A549 (cell line): ENCODE results near the gene CFLAR. TPM values are rescaled to one million over a fixed set of nuclear protein-coding genes. Genes with fewer than 3 reads are reported as not detected.

ENCODE experiments used
- ATAC-seq, 2 experiments: fragments of 200-7000 bp in 1 of 2; fragments of >200 bp in 1 of 2; cut with Nextera tagmentation in 1 of 2; cut with Tn5 transposase in 1 of 2; 3 replicates each; pipeline versions ENCODE4 v1.8.0 to v1.9.1; 2018 to 2020; ENCODE audit warnings: mild to moderate bottlenecking in 1 of 2, moderate library complexity in 1 of 2
- CTCF ChIA-PET: fragments of 300-600 bp; sonication (Branson Sonifier 250); formaldehyde crosslinking; extraction: SDS; loops from one replicate; lab custom pipeline; 2021; ENCODE audit warnings: antibody characterized with exemption, inconsistent platforms; lab: Yijun Ruan, JAX
- POLR2A ChIA-PET: fragments of 350-600 bp; formaldehyde crosslinking; extraction: SDS; loops from one replicate; lab custom pipeline; 2021; ENCODE audit warnings: antibody characterized with exemption, inconsistent platforms; lab: Yijun Ruan, JAX
- DNase-seq, 2 experiments: peaks; one replicate each; pipeline versions ENCODE4 v3.0.0 to v3.0.0-alpha.2; 2011 to 2016; ENCODE audit warnings: low read depth in 1 of 2, low spot score in 1 of 2
- FAIRE-seq: peaks from 2 replicates; lab custom pipeline; 2011; peaks lifted over from hg19 to GRCh38; lab: Jason Lieb, UNC
- H3K27ac ChIP-seq, 2 experiments: fragments of >200 bp; sonication (Bioruptor Twin); formaldehyde crosslinking; 3 replicates each; pipeline ENCODE4 v1.5.1; 2016 to 2017
- H3K4me1 ChIP-seq: fragments of >200 bp; sonication (Bioruptor Twin); formaldehyde crosslinking; 3 replicates; pipeline ENCODE4 v1.6.1; 2016
- H3K4me2 ChIP-seq: fragments of >200 bp; sonication (Bioruptor Twin); formaldehyde crosslinking; 3 replicates; pipeline ENCODE4 v1.6.1; 2016
- H3K4me3 ChIP-seq: fragments of >200 bp; sonication (Bioruptor Twin); formaldehyde crosslinking; 3 replicates; pipeline ENCODE4 v1.5.1; 2016
- H3K9me3 ChIP-seq: fragments of >200 bp; sonication (Bioruptor Twin); formaldehyde crosslinking; 3 replicates; pipeline ENCODE4 v1.6.1; 2016
- CBX8 ChIP-seq: fragments of 200-600 bp; sonication (generic); IDR thresholded peaks from 2 replicates; pipeline ENCODE4 v1.6.1; 2016
- CEBPB ChIP-seq, 2 experiments: fragments of >200 bp in 1 of 2; sonication (Bioruptor Twin) in 1 of 2; formaldehyde crosslinking in 1 of 2; IDR thresholded peaks; 2 replicates each; pipeline ENCODE4 v1.6.1; 2012 to 2016
- CHD4 ChIP-seq: fragments of 200-600 bp; sonication (generic); IDR thresholded peaks from 2 replicates; pipeline ENCODE4 v1.6.1; 2016; ENCODE audit warnings: antibody characterized with exemption, mild to moderate bottlenecking, borderline replicate concordance
- EHMT2 ChIP-seq: fragments of 200-600 bp; sonication (generic); IDR thresholded peaks from 2 replicates; pipeline ENCODE4 v1.6.1; 2016; ENCODE audit warnings: antibody characterized with exemption, low read depth, mild to moderate bottlenecking, moderate library complexity
- EP300 ChIP-seq, 2 experiments: fragments of >200 bp; sonication (Bioruptor Twin); formaldehyde crosslinking; IDR thresholded peaks; 2 replicates in 1 of 2; 3 replicates in 1 of 2; pipeline ENCODE4 v1.6.1; 2016 to 2017
- HEYL ChIP-seq: fragments of 250-450 bp; sonication (Bioruptor Pico); IDR thresholded peaks from 2 replicates; pipeline ENCODE4 v1.8.0; 2021; ENCODE audit warnings: mild to moderate bottlenecking, moderate library complexity
- HOXB13 ChIP-seq: fragments of 250-450 bp; sonication (Bioruptor Pico); IDR thresholded peaks from 2 replicates; pipeline ENCODE4 v1.5.0; 2020; ENCODE audit warnings: low read depth, mild to moderate bottlenecking, moderate library complexity
- MAFK ChIP-seq: fragments of 450-650 bp; IDR thresholded peaks from 2 replicates; pipeline ENCODE4 v1.6.1; 2014; ENCODE audit not compliant: partially characterized antibody
- NPAS2 ChIP-seq: fragments of 250-450 bp; sonication (Bioruptor Pico); IDR thresholded peaks from 2 replicates; pipeline ENCODE4 v1.8.0; 2022; ENCODE audit warnings: mild to moderate bottlenecking, moderate library complexity, borderline replicate concordance
- RAD21 ChIP-seq, 2 experiments: fragments of >200 bp in 1 of 2; sonication (Bioruptor Twin) in 1 of 2; formaldehyde crosslinking in 1 of 2; IDR thresholded peaks in 1 of 2; conservative IDR thresholded peaks in 1 of 2; 2 replicates in 1 of 2; 3 replicates in 1 of 2; pipeline ENCODE4 v1.6.1; 2012 to 2018; ENCODE audit warnings: inconsistent platforms in 1 of 2
- RCOR1 ChIP-seq: fragments of 150-350 bp; IDR thresholded peaks from 2 replicates; pipeline ENCODE4 v1.6.1; 2014; ENCODE audit warnings: antibody characterized with exemption, low read length, low read depth
- SMC3 ChIP-seq: fragments of >200 bp; sonication (Bioruptor Twin); formaldehyde crosslinking; IDR thresholded peaks from 3 replicates; pipeline ENCODE4 v1.6.1; 2018; ENCODE audit warnings: inconsistent platforms
- TP53 ChIP-seq: fragments of 250-450 bp; sonication (Bioruptor Pico); IDR thresholded peaks from 2 replicates; pipeline ENCODE4 v1.5.0; 2021; ENCODE audit warnings: mild to moderate bottlenecking, moderate library complexity
- ZC3H11A ChIP-seq: fragments of 450-650 bp; IDR thresholded peaks from 2 replicates; pipeline ENCODE4 v1.6.1; 2014; ENCODE audit warnings: antibody characterized with exemption, mild to moderate bottlenecking
- ZSCAN20 ChIP-seq: fragments of 250-450 bp; sonication (Bioruptor Pico); IDR thresholded peaks from 2 replicates; pipeline ENCODE4 v1.8.0; 2022; ENCODE audit warnings: mild to moderate bottlenecking, moderate library complexity
- WGBS: methylation state at CpG from one replicate; pipeline ENCODE4 v1.1.6; 2017; ENCODE audit errors: missing lambda C conversion rate; 5-methylcytosine and 5-hydroxymethylcytosine counted together
- polyA plus RNA-seq, 4 experiments: library from polyadenylated mRNA; depleted of rRNA in 3 of 4; stranded (reverse); fragments of >200 nt; fragmentation: RNase III in 1 of 4; extraction: RNeasy Plus Mini Kit Qiagen cat#74134 plus additional on column Dnase treatment in 1 of 4; gene quantifications; 2 replicates in 3 of 4; 3 replicates in 1 of 4; pipeline ENCODE4 v1.2.3, GENCODE V29; 2011 to 2017
- TF ChIP-seq, protein P1 (sequence below): fragments of 450-650 bp; IDR thresholded peaks from 2 replicates; pipeline ENCODE4 v1.6.1; 2014; ENCODE audit warnings: antibody characterized with exemption
- TF ChIP-seq, protein P2 (sequence below): fragments of >200 bp; sonication (Bioruptor Twin); formaldehyde crosslinking; IDR thresholded peaks from 3 replicates; pipeline ENCODE4 v1.6.1; 2016
- TF ChIP-seq, protein P3 (sequence below): fragments of 250-450 bp; sonication (Bioruptor Pico); IDR thresholded peaks from 2 replicates; pipeline ENCODE4 v1.5.0; 2021; ENCODE audit warnings: mild to moderate bottlenecking, moderate library complexity, borderline replicate concordance
- TF ChIP-seq, protein P4 (sequence below): IDR thresholded peaks from 2 replicates; pipeline ENCODE4 v1.6.1; 2012; ENCODE audit warnings: low read depth, borderline replicate concordance

CFLAR gene
- polyA plus RNA-seq, 2 of the 4 experiments (the other 2 are of a cell fraction): 56.5 to 89.4 TPM

DNA sequence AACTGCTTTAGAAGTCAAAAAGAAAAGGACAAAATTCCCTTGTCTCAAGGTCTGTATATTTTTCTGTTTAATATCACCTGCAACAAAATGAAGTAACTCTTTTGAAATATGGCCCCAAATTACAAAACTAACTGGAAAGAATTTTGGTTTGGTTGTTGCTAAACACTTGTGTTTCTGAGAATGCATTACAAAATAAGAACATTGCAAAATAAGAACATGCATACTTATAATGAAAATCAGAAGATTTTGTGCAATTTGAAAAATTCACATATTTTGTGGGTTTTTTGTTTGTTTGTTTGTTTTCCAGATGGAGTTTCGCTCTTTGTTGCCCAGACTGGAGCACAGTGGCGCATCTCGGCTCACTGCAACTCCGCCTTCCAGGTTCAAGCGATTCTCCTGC lies 22.4 kb upstream of the CFLAR start:
- CTCF ChIA-PET: interaction anchor here (1.5 to 2.2 kb wide), 3 partner anchors 12 to 64 kb away, joined by 3 to 6 read pairs (median 4); no protein-coding TSS in a partner anchor
- H3K4me1 ChIP-seq: no peaks in the 10 kb centered on the region
- no peak overlapping the region for H3K27ac ChIP-seq
- FAIRE-seq: no peak
- H3K4me2 ChIP-seq: no peak overlapping the region
- no peak for ATAC-seq
- 96% methylated on average over 5 of the region's 5 CpGs for WGBS
- H3K9me3 ChIP-seq: no peaks in the 10 kb centered on the region
- POLR2A ChIA-PET: no interaction called here
- DNase-seq: no peak
- TF ChIP-seq CBX8 (no peak), RAD21 (conservative IDR thresholded peaks at IDR 0.05 in 1 of 2, IDR thresholded peaks at IDR 0.05 in 1 of 2) (no peak), RCOR1 (no peak), SMC3 (no peak), ZC3H11A (no peak), ZSCAN20 (no peak), EHMT2 (no peak), CEBPB (IDR thresholded peaks at IDR 0.05) (no peak), NPAS2 (CRISPR knock-in tag) (no peak), TP53 (CRISPR knock-in tag) (no peak), HEYL (CRISPR knock-in tag) (no peak), MAFK (no peak), CHD4 (no peak)
- TF ChIP-seq, protein P1, sequence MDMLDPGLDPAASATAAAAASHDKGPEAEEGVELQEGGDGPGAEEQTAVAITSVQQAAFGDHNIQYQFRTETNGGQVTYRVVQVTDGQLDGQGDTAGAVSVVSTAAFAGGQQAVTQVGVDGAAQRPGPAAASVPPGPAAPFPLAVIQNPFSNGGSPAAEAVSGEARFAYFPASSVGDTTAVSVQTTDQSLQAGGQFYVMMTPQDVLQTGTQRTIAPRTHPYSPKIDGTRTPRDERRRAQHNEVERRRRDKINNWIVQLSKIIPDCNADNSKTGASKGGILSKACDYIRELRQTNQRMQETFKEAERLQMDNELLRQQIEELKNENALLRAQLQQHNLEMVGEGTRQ: no peak
- TF ChIP-seq, protein P2, sequence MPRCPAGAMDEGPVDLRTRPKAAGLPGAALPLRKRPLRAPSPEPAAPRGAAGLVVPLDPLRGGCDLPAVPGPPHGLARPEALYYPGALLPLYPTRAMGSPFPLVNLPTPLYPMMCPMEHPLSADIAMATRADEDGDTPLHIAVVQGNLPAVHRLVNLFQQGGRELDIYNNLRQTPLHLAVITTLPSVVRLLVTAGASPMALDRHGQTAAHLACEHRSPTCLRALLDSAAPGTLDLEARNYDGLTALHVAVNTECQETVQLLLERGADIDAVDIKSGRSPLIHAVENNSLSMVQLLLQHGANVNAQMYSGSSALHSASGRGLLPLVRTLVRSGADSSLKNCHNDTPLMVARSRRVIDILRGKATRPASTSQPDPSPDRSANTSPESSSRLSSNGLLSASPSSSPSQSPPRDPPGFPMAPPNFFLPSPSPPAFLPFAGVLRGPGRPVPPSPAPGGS: no peak
- TF ChIP-seq, protein P3, sequence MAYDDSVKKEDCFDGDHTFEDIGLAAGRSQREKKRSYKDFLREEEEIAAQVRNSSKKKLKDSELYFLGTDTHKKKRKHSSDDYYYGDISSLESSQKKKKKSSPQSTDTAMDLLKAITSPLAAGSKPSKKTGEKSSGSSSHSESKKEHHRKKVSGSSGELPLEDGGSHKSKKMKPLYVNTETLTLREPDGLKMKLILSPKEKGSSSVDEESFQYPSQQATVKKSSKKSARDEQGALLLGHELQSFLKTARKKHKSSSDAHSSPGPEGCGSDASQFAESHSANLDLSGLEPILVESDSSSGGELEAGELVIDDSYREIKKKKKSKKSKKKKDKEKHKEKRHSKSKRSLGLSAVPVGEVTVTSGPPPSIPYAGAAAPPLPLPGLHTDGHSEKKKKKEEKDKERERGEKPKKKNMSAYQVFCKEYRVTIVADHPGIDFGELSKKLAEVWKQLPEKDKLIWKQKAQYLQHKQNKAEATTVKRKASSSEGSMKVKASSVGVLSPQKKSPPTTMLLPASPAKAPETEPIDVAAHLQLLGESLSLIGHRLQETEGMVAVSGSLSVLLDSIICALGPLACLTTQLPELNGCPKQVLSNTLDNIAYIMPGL (CRISPR knock-in tag): no peak
- no peak overlapping the region for H3K4me3 ChIP-seq

GRCh38 chr2:201100497-201100896 lies 15.5 kb upstream of the CFLAR start:
- POLR2A ChIA-PET: interaction anchor here (0.6 kb wide), 2 partner anchors 17 to 212 kb away, joined by 3 read pairs; partner anchors contain the start of genes NIF3L1 and PPIL3
- ATAC-seq: peak in 1 of 2 experiments; percentile 26; a peak in 1 of 6 replicates
- no peak overlapping the region for H3K4me2 ChIP-seq
- no peak for FAIRE-seq
- TF ChIP-seq, protein P2: no peak
- TF ChIP-seq, protein P4, sequence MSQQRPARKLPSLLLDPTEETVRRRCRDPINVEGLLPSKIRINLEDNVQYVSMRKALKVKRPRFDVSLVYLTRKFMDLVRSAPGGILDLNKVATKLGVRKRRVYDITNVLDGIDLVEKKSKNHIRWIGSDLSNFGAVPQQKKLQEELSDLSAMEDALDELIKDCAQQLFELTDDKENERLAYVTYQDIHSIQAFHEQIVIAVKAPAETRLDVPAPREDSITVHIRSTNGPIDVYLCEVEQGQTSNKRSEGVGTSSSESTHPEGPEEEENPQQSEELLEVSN: no peak
- TF ChIP-seq EP300 (IDR thresholded peaks at IDR 0.05) (no peak), HOXB13 (CRISPR knock-in tag) (no peak)
- TF ChIP-seq, protein P3 (CRISPR knock-in tag): no peak
- TF ChIP-seq, all 56 proteins: peak for 0
- CTCF ChIA-PET: interaction anchor here (1.2 to 1.9 kb wide), 3 partner anchors 10 to 132 kb away, joined by 4 to 5 read pairs (median 5); no protein-coding TSS in a partner anchor
- Histone ChIP-seq H3K4me1 (no peaks in the 10 kb centered on the region; the same call in 2 of the 3 replicates), H3K4me3 (no peak overlapping the region), H3K9me3 (no peaks in the 10 kb centered on the region), H3K27ac (no peak overlapping the region)
- 99% methylated on average over 3 of the region's 3 CpGs for WGBS
- DNase-seq: no peak
